ENCODE results near the gene SPEG. TPM values are rescaled to one million over a fixed set of nuclear protein-coding genes. Genes with fewer than 3 reads are reported as not detected.
A peak's percentile ranks its signal among the peaks of the same experiment; 100 is the strongest.

Gene SPEG
- total RNA-seq, 1 donor from 2014 or later, result 5.6 TPM

DNA sequence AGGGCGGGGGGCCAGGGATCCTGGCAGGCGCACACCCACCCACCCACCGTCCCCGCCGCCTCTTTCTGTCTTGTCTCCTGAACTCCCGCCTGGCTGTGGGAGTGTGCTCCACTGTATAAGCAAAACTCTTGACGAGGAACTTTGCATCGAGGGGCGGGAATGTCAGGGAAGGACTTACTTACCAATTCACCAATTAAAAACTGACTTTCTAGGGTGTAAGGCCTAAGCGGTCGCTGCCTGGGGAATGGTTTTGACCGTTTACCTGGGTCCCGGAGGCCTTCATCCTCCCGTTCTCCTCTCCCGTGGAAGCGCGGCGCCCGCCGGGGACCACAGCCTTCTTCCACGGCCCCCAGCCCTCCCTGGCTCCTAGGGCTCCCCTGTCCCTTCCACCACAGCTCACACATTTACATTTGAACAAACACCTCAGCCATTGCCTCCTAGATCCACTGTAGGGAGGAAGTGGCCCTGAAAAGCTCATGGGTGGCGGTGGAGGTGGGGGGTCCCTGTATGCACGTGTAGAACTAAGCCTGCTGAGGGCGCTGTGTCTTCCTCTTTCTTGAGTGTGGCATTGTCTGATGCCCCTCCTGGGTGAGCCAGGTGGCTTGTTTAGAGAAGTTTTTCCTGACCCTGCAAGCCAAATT, 88.5 kb downstream of the SPEG start:
- Histone ChIP-seq H3K9me3 (ENCODE audit: low read depth) (no peaks in the 10 kb centered on the region), H3K9ac (no peak overlapping the region), H3K79me2 (ENCODE audit: low read depth) (no peaks in the 10 kb centered on the region), H3F3A (ENCODE audit: low read depth) (peaks cover 56% of the 10 kb centered on the region), H2AFZ (replicated peaks) (peak overlapping the region; percentile 70), H3K4me3 (peak overlapping the region; percentile 40), H4K20me1 (ENCODE audit: low read depth) (peaks cover 15% of the 10 kb centered on the region), H3K36me3 (no peaks in the 10 kb centered on the region), H3K27me3 (peaks cover 31% of the 10 kb centered on the region), H3K27ac (no peak overlapping the region), H3K4me1 (peaks cover 69% of the 10 kb centered on the region), H3K4me2 (peak overlapping the region; percentile 80)
- peaks cover 36% of the 10 kb centered on the region for H3K27me3 Mint-ChIP-seq (ENCODE audit: insufficient read depth, low read depth)
- TF ChIP-seq EZH2phosphoT487 (IDR thresholded peaks at IDR 0.05), result no peak
- no peak for TF ChIP-seq EZH2 (IDR thresholded peaks at IDR 0.05)
- TF ChIP-seq, protein P1, sequence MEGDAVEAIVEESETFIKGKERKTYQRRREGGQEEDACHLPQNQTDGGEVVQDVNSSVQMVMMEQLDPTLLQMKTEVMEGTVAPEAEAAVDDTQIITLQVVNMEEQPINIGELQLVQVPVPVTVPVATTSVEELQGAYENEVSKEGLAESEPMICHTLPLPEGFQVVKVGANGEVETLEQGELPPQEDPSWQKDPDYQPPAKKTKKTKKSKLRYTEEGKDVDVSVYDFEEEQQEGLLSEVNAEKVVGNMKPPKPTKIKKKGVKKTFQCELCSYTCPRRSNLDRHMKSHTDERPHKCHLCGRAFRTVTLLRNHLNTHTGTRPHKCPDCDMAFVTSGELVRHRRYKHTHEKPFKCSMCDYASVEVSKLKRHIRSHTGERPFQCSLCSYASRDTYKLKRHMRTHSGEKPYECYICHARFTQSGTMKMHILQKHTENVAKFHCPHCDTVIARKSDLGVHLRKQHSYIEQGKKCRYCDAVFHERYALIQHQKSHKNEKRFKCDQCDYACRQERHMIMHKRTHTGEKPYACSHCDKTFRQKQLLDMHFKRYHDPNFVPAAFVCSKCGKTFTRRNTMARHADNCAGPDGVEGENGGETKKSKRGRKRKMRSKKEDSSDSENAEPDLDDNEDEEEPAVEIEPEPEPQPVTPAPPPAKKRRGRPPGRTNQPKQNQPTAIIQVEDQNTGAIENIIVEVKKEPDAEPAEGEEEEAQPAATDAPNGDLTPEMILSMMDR (IDR thresholded peaks at IDR 0.05), result peak; percentile 45
- no peak overlapping the region for H3K27ac Mint-ChIP-seq
- H3K4me1 Mint-ChIP-seq, result peaks cover 72% of the 10 kb centered on the region
- peak; percentile 57 for DNase-seq (ENCODE audit: low spot score)
- H3K4me3 Mint-ChIP-seq, result peak overlapping the region; percentile 57
- no peaks in the 10 kb centered on the region for H3K36me3 Mint-ChIP-seq
- H3K9me3 Mint-ChIP-seq, result no peaks in the 10 kb centered on the region

DNA sequence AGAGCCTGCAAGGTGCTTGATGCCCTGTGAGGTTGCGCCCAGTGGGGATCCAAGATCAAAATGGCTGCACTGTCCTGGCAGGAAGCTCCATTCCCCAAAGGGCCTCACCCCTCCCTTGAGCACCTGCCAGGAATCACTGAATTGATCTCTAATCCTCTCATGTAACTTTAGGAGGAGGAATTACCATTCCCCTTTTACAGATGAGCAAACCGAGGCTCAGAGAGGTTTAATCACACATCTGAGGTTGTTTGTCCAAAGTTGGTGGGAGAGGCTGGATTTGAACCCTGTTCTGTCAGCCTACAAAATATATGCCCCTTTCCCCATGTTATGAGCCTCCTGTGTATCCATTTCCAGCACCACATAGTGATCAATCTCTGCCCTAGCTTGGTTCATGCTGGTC, 90.2 kb downstream of the SPEG start:
- H3K27me3 Mint-ChIP-seq (ENCODE audit: insufficient read depth, low read depth), result peaks cover 33% of the 10 kb centered on the region
- H3K36me3 ChIP-seq, result no peaks in the 10 kb centered on the region
- peak overlapping the region; percentile 11 for H3K27ac Mint-ChIP-seq
- no peak overlapping the region for H3K27ac ChIP-seq
- H3K4me1 ChIP-seq, result peaks cover 69% of the 10 kb centered on the region
- H3K4me2 ChIP-seq, result no peak overlapping the region
- peaks cover 74% of the 10 kb centered on the region for H3K4me1 Mint-ChIP-seq
- H3K4me3 ChIP-seq, result no peak overlapping the region
- no peak for DNase-seq (ENCODE audit: low spot score)
- H2AFZ ChIP-seq (replicated peaks), result no peak overlapping the region
- H3K9me3 ChIP-seq (ENCODE audit: low read depth), result no peaks in the 10 kb centered on the region
- H3K79me2 ChIP-seq (ENCODE audit: low read depth), result no peaks in the 10 kb centered on the region
- H3K9ac ChIP-seq, result no peak overlapping the region
- TF ChIP-seq, protein P1 (IDR thresholded peaks at IDR 0.05), result no peak
- TF ChIP-seq EZH2phosphoT487 (IDR thresholded peaks at IDR 0.05) (no peak), EZH2 (IDR thresholded peaks at IDR 0.05) (no peak)
- no peaks in the 10 kb centered on the region for H3K36me3 Mint-ChIP-seq
- H3K27me3 ChIP-seq, result peaks cover 48% of the 10 kb centered on the region
- H3K4me3 Mint-ChIP-seq, result no peak overlapping the region
- no peaks in the 10 kb centered on the region for H3K9me3 Mint-ChIP-seq
- H4K20me1 ChIP-seq (ENCODE audit: low read depth), result peaks cover 15% of the 10 kb centered on the region
- H3F3A ChIP-seq (ENCODE audit: low read depth), result peaks cover 52% of the 10 kb centered on the region

DNA sequence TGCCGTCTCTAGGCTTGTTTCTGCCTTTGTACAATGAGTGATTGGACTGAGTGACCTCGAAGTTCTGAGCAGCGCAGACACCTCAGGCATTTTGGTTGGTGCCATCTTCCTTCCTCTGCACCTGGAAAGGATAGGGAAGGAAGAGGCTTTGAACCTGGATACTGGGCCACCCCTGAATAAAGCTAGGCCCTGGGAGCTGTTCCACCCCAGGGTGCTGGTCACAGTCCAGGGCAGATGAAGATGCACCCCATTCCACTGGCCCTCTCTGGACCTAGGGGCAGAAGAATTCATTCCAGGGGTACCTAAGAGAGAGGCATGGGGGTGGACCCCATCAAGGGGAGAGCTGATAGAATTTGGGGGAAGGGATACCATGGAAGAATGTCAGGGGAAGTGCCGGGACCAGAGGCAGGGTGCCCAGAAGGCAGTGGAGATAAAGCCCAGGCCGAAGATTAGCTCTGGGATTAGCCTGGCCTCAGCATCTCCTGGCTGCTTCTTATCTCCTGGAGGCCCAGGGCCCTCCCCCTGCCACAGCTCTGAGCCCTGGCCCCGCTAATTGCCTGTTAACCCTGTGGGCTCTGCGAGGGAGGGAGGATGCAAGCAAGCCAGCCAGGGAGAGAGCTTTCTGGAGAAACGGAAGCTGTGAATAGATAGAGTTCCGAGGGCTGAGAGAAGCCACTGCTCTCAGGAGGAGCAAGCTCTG, 91.0 kb downstream of the SPEG start:
- Histone ChIP-seq H3K9me3 (ENCODE audit: low read depth) (no peaks in the 10 kb centered on the region), H3K4me3 (no peak overlapping the region), H3K4me1 (peaks cover 65% of the 10 kb centered on the region), H3F3A (ENCODE audit: low read depth) (peaks cover 52% of the 10 kb centered on the region), H3K27me3 (peaks cover 52% of the 10 kb centered on the region), H2AFZ (replicated peaks) (no peak overlapping the region), H3K27ac (no peak overlapping the region), H4K20me1 (ENCODE audit: low read depth) (peaks cover 15% of the 10 kb centered on the region), H3K36me3 (no peaks in the 10 kb centered on the region), H3K79me2 (ENCODE audit: low read depth) (no peaks in the 10 kb centered on the region), H3K4me2 (peak overlapping the region; percentile 67), H3K9ac (no peak overlapping the region)
- H3K36me3 Mint-ChIP-seq, result no peaks in the 10 kb centered on the region
- peaks cover under 1% of the 10 kb centered on the region for H3K9me3 Mint-ChIP-seq
- H3K27ac Mint-ChIP-seq, result peak overlapping the region; percentile 11
- H3K4me1 Mint-ChIP-seq, result peaks cover 73% of the 10 kb centered on the region
- TF ChIP-seq EZH2phosphoT487 (IDR thresholded peaks at IDR 0.05) (no peak), EZH2 (IDR thresholded peaks at IDR 0.05) (no peak)
- TF ChIP-seq, protein P1 (IDR thresholded peaks at IDR 0.05), result no peak
- peak overlapping the region; percentile 72 for H3K4me3 Mint-ChIP-seq
- peak; percentile 91 for DNase-seq (ENCODE audit: low spot score)
- H3K27me3 Mint-ChIP-seq (ENCODE audit: insufficient read depth, low read depth), result peaks cover 29% of the 10 kb centered on the region

All from neural progenitor cell (in vitro differentiated cells).